GM12864 (cell line): Measurements from ENCODE around the gene RNU6-9.

ENCODE experiments used
- DNase-seq: peaks from one replicate; pipeline ENCODE4 v3.0.0-alpha.2; 2011; ENCODE audit warnings: low read depth
- H3K4me3 ChIP-seq: 2 replicates; pipeline ENCODE4 v1.5.1; 2011; ENCODE audit warnings: mild to moderate bottlenecking, low read depth, low read length, control low read depth
- TF ChIP-seq, protein P1 (sequence below): IDR thresholded peaks from 2 replicates; pipeline ENCODE4 v1.5.1; 2011; ENCODE audit warnings: low read depth, mild to moderate bottlenecking, moderate library complexity, low read length, control low read depth, inconsistent platforms; ENCODE audit errors: missing control alignments

The RNU6-9 gene

DNA sequence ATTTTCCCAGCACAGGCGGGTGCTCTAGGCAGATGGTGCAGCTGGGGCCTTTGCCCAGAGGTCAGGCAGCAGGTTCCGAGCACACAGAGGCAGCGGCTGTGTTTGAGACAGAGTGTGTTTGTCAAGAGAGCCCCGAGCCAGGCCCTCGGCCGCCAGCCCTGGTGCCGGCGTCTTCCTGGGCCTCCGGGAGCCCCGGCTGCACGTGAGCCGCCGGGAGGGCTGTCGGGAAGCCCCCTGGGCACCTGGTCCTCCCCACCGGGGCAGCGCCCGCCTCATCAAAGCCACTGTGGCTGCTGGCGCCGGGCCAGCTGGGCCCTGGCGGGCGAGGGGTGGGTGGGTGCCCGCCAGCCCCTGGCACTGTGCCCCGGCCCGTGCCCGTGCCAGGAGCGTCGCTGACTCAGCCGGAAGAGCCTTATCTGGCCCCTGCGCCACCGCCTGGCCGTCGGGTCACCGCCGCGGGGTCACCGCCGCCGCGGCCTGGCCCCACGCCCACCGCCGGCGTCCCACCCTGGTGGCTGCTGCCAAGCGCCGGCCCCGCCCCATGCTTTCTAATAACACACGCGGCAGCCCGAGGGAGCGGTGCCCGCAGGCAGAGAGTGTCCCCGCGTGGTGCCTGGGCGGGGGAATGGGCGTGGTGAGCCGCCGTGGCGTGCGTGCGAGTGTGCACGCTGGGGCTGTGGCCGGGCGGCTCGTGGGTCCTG is 47.5 kb downstream of the RNU6-9 start:
- no peak for DNase-seq
- peak overlapping the region; percentile 37 for H3K4me3 ChIP-seq

GRCh38 chr19:941292-942132 is 48.2 kb downstream of the RNU6-9 start:
- TF ChIP-seq, protein P1, sequence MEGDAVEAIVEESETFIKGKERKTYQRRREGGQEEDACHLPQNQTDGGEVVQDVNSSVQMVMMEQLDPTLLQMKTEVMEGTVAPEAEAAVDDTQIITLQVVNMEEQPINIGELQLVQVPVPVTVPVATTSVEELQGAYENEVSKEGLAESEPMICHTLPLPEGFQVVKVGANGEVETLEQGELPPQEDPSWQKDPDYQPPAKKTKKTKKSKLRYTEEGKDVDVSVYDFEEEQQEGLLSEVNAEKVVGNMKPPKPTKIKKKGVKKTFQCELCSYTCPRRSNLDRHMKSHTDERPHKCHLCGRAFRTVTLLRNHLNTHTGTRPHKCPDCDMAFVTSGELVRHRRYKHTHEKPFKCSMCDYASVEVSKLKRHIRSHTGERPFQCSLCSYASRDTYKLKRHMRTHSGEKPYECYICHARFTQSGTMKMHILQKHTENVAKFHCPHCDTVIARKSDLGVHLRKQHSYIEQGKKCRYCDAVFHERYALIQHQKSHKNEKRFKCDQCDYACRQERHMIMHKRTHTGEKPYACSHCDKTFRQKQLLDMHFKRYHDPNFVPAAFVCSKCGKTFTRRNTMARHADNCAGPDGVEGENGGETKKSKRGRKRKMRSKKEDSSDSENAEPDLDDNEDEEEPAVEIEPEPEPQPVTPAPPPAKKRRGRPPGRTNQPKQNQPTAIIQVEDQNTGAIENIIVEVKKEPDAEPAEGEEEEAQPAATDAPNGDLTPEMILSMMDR = no peak
- H3K4me3 ChIP-seq = peak overlapping the region; percentile 37
- no peak for DNase-seq

More for the DNA sequence above, 47.5 kb downstream of the RNU6-9 start:
- TF ChIP-seq, protein P1 = no peak

DNA sequence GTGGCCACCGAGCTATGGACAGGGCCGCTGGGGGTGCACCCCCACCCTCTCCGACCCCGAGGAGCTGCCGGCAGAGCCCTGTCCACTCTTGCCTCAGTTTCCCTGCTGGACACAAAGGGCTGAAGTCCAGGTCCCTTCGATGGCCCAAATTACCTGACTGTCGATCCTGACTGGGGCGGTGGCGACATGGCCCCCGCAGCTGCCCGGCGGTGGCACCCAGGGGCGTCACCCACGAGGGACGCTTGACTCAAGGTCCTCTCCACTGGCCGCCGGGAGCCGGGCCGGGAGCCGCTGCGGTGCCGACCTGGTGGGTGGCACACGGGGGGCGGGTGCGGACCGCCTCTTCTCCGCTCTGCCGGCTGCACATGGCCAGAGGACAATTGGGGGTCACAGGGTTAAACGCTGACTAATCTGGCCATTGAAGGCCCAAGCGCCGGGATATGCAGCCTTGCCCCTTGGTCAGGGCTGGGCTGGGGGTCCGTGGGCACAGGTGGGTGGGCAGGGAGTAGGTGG is 48.9 kb downstream of the RNU6-9 start:
- TF ChIP-seq, protein P1 = no peak
- no peak overlapping the region for H3K4me3 ChIP-seq
- no peak for DNase-seq
